AG10803 (cell line): ENCODE measurements around the gene SRPK3.

Experiments used
- DNase-seq: peaks from one replicate; pipeline ENCODE4 v3.0.0; 2010; ENCODE audit warnings: low read depth
- H3K4me3 ChIP-seq: 2 replicates; pipeline ENCODE4 v1.5.1; 2011; ENCODE audit warnings: mild to moderate bottlenecking, low read length, control low read depth
- TF ChIP-seq, protein P1 (sequence below): conservative IDR thresholded peaks from 2 replicates; pipeline ENCODE4 v1.5.1; 2011; ENCODE audit warnings: mild to moderate bottlenecking, low read length, control low read depth, inconsistent platforms

Gene SRPK3

GRCh38 chrX:153755136-153755535, 25.7 kb upstream of the SRPK3 start:
- H3K4me3 ChIP-seq: no peak overlapping the region
- no peak for DNase-seq
- TF ChIP-seq, protein P1, sequence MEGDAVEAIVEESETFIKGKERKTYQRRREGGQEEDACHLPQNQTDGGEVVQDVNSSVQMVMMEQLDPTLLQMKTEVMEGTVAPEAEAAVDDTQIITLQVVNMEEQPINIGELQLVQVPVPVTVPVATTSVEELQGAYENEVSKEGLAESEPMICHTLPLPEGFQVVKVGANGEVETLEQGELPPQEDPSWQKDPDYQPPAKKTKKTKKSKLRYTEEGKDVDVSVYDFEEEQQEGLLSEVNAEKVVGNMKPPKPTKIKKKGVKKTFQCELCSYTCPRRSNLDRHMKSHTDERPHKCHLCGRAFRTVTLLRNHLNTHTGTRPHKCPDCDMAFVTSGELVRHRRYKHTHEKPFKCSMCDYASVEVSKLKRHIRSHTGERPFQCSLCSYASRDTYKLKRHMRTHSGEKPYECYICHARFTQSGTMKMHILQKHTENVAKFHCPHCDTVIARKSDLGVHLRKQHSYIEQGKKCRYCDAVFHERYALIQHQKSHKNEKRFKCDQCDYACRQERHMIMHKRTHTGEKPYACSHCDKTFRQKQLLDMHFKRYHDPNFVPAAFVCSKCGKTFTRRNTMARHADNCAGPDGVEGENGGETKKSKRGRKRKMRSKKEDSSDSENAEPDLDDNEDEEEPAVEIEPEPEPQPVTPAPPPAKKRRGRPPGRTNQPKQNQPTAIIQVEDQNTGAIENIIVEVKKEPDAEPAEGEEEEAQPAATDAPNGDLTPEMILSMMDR: no peak

DNA sequence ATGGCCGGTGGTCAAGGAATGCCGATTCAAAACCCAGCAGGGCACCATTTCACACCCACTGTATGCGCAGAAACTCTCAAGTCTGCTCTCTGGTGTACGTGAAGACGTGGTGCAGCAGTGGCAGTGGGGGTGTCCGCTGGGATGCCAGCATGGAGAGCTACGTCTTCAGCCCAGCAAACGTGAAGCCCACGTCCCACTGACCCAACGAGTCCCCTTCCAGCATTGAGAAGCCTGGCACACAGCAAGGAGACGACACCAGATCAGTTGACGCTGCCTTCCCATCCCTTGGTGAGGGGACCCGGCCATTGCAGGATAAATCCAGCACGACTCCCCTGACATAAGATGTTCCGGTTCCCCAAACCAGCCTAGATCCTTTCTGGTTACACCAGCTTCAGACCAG, 19.0 kb upstream of the SRPK3 start:
- TF ChIP-seq, protein P1: no peak
- DNase-seq: no peak
- H3K4me3 ChIP-seq: no peak overlapping the region

DNA sequence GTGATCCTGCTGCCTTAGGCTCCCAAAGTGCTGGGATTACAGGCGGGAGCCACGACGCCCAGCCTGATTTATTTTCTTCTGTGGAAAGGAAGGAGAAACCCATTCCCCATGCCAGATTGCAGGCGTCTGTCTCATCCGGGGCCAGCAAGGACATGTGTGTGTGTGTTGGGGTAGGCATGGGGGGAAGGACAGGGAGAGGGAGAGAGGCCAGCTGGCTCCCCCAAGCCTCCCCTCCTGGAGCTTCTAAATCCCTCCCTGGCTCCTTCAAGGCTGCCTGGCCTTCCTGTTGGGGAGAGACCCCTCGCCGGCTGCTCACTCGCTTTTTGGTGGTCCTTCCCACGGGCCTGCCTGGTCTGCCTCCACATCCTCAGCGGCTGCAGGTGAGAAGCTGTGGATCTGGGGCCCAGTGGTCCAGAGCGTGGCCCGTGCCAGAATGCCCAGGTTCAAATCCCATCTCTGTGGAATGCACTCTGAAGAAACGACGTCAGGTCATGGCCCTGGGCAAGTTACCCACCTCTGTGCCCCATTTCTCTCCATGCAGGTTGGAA, 18.1 kb upstream of the SRPK3 start:
- no peak for DNase-seq
- no peak overlapping the region for H3K4me3 ChIP-seq
- TF ChIP-seq, protein P1: no peak

- TF ChIP-seq, protein P1: no peak
- no peak for DNase-seq
- H3K4me3 ChIP-seq: no peak overlapping the region
Measured at GRCh38 chrX:153763298-153763932, 17.4 kb upstream of the SRPK3 start.

- TF ChIP-seq, protein P1: peak; percentile 70
- H3K4me3 ChIP-seq: peak within 1 kb of the TSS; percentile 61
Measured at GRCh38 chrX:153763989-153764755, 16.7 kb upstream of the SRPK3 start, which contains the start of gene PLXNB3. Gene PLXNB3, plus strand, starts transcription at chrX:153764249. Its CDS starts 1,287 bp downstream, at chrX:153765536.

GRCh38 chrX:153764786-153765137, 16.1 kb upstream of the SRPK3 start:
- TF ChIP-seq, protein P1: no peak
- DNase-seq: no peak
- peak overlapping the region; percentile 61 for H3K4me3 ChIP-seq

More at GRCh38 chrX:153763989-153764755, 16.7 kb upstream of the SRPK3 start, which contains the start of gene PLXNB3:
- peak; percentile 72 for DNase-seq
